Hepatocyte (in vitro differentiated cells): ENCODE measurements around the gene PALD1.

ENCODE experiments used
- EZH2phosphoT487 ChIP-seq: fragments of 200-600 bp; sonication (generic); IDR thresholded peaks from one replicate; pipeline ENCODE4 v1.6.1; 2018; ENCODE audit warnings: antibody characterized with exemption, mild to moderate bottlenecking, low read depth, moderate library complexity; ENCODE audit not compliant: unreplicated experiment, severe bottlenecking
- TF ChIP-seq, protein P1 (sequence below): fragments of 200-600 bp; sonication (generic); IDR thresholded peaks from 2 replicates; pipeline ENCODE4 v1.5.1; 2016; ENCODE audit warnings: antibody characterized with exemption, mild to moderate bottlenecking; ENCODE audit not compliant: poor library complexity

GRCh38 chr10:70613941-70614340 lies 135.4 kb downstream of the PALD1 start:
- TF ChIP-seq, protein P1, sequence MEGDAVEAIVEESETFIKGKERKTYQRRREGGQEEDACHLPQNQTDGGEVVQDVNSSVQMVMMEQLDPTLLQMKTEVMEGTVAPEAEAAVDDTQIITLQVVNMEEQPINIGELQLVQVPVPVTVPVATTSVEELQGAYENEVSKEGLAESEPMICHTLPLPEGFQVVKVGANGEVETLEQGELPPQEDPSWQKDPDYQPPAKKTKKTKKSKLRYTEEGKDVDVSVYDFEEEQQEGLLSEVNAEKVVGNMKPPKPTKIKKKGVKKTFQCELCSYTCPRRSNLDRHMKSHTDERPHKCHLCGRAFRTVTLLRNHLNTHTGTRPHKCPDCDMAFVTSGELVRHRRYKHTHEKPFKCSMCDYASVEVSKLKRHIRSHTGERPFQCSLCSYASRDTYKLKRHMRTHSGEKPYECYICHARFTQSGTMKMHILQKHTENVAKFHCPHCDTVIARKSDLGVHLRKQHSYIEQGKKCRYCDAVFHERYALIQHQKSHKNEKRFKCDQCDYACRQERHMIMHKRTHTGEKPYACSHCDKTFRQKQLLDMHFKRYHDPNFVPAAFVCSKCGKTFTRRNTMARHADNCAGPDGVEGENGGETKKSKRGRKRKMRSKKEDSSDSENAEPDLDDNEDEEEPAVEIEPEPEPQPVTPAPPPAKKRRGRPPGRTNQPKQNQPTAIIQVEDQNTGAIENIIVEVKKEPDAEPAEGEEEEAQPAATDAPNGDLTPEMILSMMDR = no peak
- TF ChIP-seq EZH2phosphoT487 = no peak
